DOHH2 (cell line): ENCODE data around the gene HBG2.

ENCODE experiments used
- H3F3A ChIP-seq: fragments of 200-600 bp; sonication (generic), shearing (Covaris generic); 2 replicates; pipeline ENCODE4 v1.6.0; 2016; ENCODE audit warnings: antibody characterized with exemption, mild to moderate bottlenecking; ENCODE audit not compliant: control insufficient read depth, insufficient read depth
- H3K27ac ChIP-seq: fragments of 200-600 bp; sonication (generic); 2 replicates; pipeline ENCODE4 v1.5.1; 2014; ENCODE audit warnings: low read depth, mild to moderate bottlenecking, low read length, moderate library complexity
- H3K27me3 ChIP-seq: fragments of 200-600 bp; sonication (generic); 2 replicates; pipeline ENCODE4 v1.6.1; 2014; ENCODE audit warnings: mild to moderate bottlenecking, low read length, mixed read lengths; ENCODE audit not compliant: control insufficient read depth
- H3K36me3 ChIP-seq: fragments of 200-600 bp; sonication (generic); 2 replicates; pipeline ENCODE4 v1.6.1; 2014; ENCODE audit warnings: mild to moderate bottlenecking, low read length, moderate library complexity, mixed read lengths; ENCODE audit not compliant: control insufficient read depth
- H3K4me1 ChIP-seq: fragments of 200-600 bp; sonication (generic); 2 replicates; pipeline ENCODE4 v1.6.1; 2014; ENCODE audit warnings: mild to moderate bottlenecking, low read length, mixed read lengths; ENCODE audit not compliant: control insufficient read depth
- H3K4me2 ChIP-seq: fragments of 200-600 bp; sonication (generic); 2 replicates; pipeline ENCODE4 v1.6.0; 2014; ENCODE audit warnings: mild to moderate bottlenecking, low read length, moderate library complexity
- H3K4me3 ChIP-seq: fragments of 200-600 bp; sonication (generic); 2 replicates; pipeline ENCODE4 v1.5.1; 2014; ENCODE audit warnings: mild to moderate bottlenecking, low read length, mixed read lengths
- H3K79me2 ChIP-seq: fragments of 200-600 bp; sonication (generic); 2 replicates; pipeline ENCODE4 v1.6.1; 2014; ENCODE audit warnings: mild to moderate bottlenecking, low read length, mixed read lengths; ENCODE audit not compliant: control insufficient read depth
- H3K9me2 ChIP-seq: fragments of 200-600 bp; sonication (generic); replicated peaks from 2 replicates; pipeline ENCODE4 v1.6.1; 2014; ENCODE audit warnings: mild to moderate bottlenecking, low read length, mixed read lengths; ENCODE audit not compliant: control insufficient read depth
- H3K9me3 ChIP-seq: fragments of 200-600 bp; sonication (generic); 2 replicates; pipeline ENCODE4 v1.6.1; 2014; ENCODE audit warnings: antibody characterized with exemption, low read length, mixed read lengths; ENCODE audit not compliant: control insufficient read depth, insufficient read depth
- H4K20me1 ChIP-seq: fragments of 200-600 bp; sonication (generic); 2 replicates; pipeline ENCODE4 v1.6.0; 2014; ENCODE audit warnings: low read depth, mild to moderate bottlenecking, antibody characterized with exemption, low read length, moderate library complexity; ENCODE audit not compliant: control insufficient read depth, insufficient read depth
- EZH2phosphoT487 ChIP-seq: fragments of 200-600 bp; sonication (generic); IDR thresholded peaks from 2 replicates; pipeline ENCODE4 v1.6.1; 2017; ENCODE audit warnings: borderline replicate concordance, mild to moderate bottlenecking, antibody characterized with exemption, low read length, moderate library complexity, mixed read lengths
- TF ChIP-seq, protein P1 (sequence below): fragments of 200-600 bp; sonication (generic); IDR thresholded peaks from one replicate; pipeline ENCODE4 v1.5.1; 2014; ENCODE audit warnings: antibody characterized with exemption, mild to moderate bottlenecking, low read depth, low read length; ENCODE audit not compliant: poor library complexity, severe bottlenecking

The HBG2 gene

DNA sequence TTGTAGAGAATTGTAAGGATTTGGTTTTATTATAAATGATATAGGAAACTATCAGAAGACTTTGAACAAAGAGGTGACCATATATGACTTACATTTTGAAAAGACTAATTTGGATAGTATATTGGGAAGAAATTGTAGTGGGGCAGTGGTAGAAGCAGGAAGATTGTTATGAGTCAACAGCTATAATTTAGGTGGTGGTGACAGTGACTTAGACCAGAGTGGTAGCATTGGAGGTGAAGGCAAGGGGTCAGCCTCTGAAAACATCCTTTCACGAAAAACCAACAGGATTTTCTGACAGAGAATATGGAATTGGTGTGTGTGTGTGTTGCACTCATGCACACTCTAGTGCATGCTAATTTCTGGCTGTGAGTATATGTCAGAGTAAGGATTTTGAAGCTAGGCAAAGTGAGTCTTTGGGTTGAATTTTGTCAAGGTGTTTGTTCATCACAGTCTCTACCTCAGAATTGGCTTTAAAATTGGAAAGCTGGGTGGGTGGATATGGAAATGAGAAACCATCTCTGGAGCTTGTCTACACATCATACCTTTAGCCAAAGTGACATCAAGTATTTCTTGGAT, 23.3 kb upstream of the HBG2 start:
- H3K79me2 ChIP-seq: no peaks in the 10 kb centered on the region
- no peak overlapping the region for H3K27ac ChIP-seq
- no peaks in the 10 kb centered on the region for H3K27me3 ChIP-seq
- H3K9me3 ChIP-seq: no peaks in the 10 kb centered on the region
- no peaks in the 10 kb centered on the region for H3K4me1 ChIP-seq
- no peaks in the 10 kb centered on the region for H3K9me2 ChIP-seq
- no peaks in the 10 kb centered on the region for H3F3A ChIP-seq
- no peaks in the 10 kb centered on the region for H4K20me1 ChIP-seq
- no peak overlapping the region for H3K4me3 ChIP-seq
- H3K4me2 ChIP-seq: no peak overlapping the region
- TF ChIP-seq, protein P1, sequence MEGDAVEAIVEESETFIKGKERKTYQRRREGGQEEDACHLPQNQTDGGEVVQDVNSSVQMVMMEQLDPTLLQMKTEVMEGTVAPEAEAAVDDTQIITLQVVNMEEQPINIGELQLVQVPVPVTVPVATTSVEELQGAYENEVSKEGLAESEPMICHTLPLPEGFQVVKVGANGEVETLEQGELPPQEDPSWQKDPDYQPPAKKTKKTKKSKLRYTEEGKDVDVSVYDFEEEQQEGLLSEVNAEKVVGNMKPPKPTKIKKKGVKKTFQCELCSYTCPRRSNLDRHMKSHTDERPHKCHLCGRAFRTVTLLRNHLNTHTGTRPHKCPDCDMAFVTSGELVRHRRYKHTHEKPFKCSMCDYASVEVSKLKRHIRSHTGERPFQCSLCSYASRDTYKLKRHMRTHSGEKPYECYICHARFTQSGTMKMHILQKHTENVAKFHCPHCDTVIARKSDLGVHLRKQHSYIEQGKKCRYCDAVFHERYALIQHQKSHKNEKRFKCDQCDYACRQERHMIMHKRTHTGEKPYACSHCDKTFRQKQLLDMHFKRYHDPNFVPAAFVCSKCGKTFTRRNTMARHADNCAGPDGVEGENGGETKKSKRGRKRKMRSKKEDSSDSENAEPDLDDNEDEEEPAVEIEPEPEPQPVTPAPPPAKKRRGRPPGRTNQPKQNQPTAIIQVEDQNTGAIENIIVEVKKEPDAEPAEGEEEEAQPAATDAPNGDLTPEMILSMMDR: no peak
- no peak for TF ChIP-seq EZH2phosphoT487
- H3K36me3 ChIP-seq: no peaks in the 10 kb centered on the region

DNA sequence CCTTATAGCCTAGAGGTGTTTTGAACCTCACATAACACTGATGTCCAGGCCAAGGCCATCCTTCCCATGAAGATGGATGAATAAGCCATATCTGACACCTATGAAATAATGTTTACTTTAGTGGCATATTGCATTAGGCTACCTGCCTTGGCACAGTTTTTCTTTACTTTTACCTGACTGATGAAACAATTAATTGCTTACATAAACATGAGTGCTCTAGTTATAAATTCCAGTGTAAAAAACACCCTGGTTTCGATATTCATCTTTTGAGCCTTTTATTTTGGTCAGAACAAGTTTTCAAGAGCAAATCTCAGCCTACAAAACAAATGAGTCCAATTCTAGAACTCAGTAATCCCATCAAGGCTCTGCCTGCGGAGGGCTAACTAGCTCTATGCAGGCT, 22.1 kb upstream of the HBG2 start:
- no peak overlapping the region for H3K4me3 ChIP-seq
- no peaks in the 10 kb centered on the region for H3K4me1 ChIP-seq
- H4K20me1 ChIP-seq: no peaks in the 10 kb centered on the region
- TF ChIP-seq, protein P1: no peak
- TF ChIP-seq EZH2phosphoT487: no peak
- H3K9me2 ChIP-seq: no peaks in the 10 kb centered on the region
- H3F3A ChIP-seq: no peaks in the 10 kb centered on the region
- H3K9me3 ChIP-seq: no peaks in the 10 kb centered on the region
- H3K79me2 ChIP-seq: no peaks in the 10 kb centered on the region
- no peak overlapping the region for H3K4me2 ChIP-seq
- H3K27me3 ChIP-seq: no peaks in the 10 kb centered on the region
- no peaks in the 10 kb centered on the region for H3K36me3 ChIP-seq
- H3K27ac ChIP-seq: no peak overlapping the region

DNA sequence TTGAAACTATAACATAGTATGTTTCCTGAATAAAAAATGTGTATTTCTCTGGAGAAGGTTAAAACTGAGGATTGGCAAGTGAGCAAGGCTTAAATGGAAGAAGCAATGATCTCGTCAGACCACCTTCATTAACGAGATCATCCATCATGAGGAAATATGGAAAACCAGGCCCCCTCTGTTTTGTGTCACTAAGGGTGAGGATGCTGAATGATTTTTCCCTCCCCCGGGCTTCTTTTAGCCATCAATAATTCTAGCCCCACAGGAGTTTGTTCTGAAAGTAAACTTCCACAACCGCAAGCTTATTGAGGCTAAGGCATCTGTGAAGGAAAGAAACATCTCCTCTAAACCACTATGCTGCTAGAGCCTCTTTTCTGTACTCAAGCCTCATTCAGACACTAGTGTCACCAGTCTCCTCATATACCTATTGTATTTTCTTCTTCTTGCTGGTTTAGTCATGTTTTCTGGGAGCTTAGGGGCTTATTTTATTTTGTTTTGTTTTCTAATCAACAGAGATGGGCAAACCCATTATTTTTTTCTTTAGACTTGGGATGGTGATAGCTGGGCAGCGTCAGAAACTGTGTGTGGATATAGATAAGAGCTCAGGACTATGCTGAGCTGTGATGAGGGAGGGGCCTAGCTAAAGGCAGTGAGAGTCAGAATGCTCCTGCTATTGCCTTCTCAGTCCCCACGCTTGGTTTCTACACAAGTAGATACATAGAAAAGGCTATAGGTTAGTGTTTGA, 21.0 kb upstream of the HBG2 start:
- H3K9me2 ChIP-seq: no peaks in the 10 kb centered on the region
- TF ChIP-seq, protein P1: no peak
- TF ChIP-seq EZH2phosphoT487: no peak
- H3K4me3 ChIP-seq: no peak overlapping the region

More for the DNA sequence above, 21.0 kb upstream of the HBG2 start:
- H3K4me2 ChIP-seq: no peak overlapping the region
- no peaks in the 10 kb centered on the region for H3K9me3 ChIP-seq
- H4K20me1 ChIP-seq: no peaks in the 10 kb centered on the region
- H3K27me3 ChIP-seq: no peaks in the 10 kb centered on the region
- H3K4me1 ChIP-seq: no peaks in the 10 kb centered on the region
- no peaks in the 10 kb centered on the region for H3K36me3 ChIP-seq
- H3F3A ChIP-seq: no peaks in the 10 kb centered on the region
- no peak overlapping the region for H3K27ac ChIP-seq
- H3K79me2 ChIP-seq: no peaks in the 10 kb centered on the region
